Germinal center (tissue), 1 donor: ENCODE results near the gene MRFAP1L1.
"Not testable (repeated sequence)": the region's sequence is repeated elsewhere in the genome, so short reads cannot be mapped to it uniquely, and the experiment has no call there.

Experiments
- DNase-seq: peaks from one replicate; pipeline ENCODE4 v3.0.0; 2012; ENCODE audit warnings: mixed read lengths, low spot score

The MRFAP1L1 gene

GRCh38 chr4:6709230-6710114 lies at the start of gene MRFAP1L1:
Gene MRFAP1L1, minus strand, starts transcription at chr4:6709865. Its CDS starts 236 bp downstream, at chr4:6709629.
- DNase-seq = peak; percentile 95

GRCh38 chr4:6758728-6759127 lies 49.1 kb upstream of the MRFAP1L1 start:
- DNase-seq = no peak

- DNase-seq = not testable (repeated sequence)
These were observed 46.7 kb upstream of the MRFAP1L1 start for GRCh38 chr4:6756345-6756744.

- DNase-seq = no peak
These were observed 45.6 kb upstream of the MRFAP1L1 start for GRCh38 chr4:6755088-6755753.

- DNase-seq = no peak
These were observed 44.9 kb upstream of the MRFAP1L1 start for GRCh38 chr4:6754481-6755087.

- DNase-seq = no peak
These were observed 44.2 kb upstream of the MRFAP1L1 start for GRCh38 chr4:6753891-6754290.

- DNase-seq = no peak
These were observed 43.5 kb upstream of the MRFAP1L1 start for GRCh38 chr4:6753103-6753560.

GRCh38 chr4:6752486-6752829 lies 42.8 kb upstream of the MRFAP1L1 start:
- no peak for DNase-seq

- no peak for DNase-seq
These were observed 42.2 kb upstream of the MRFAP1L1 start for GRCh38 chr4:6751611-6752485.

- DNase-seq = no peak
These were observed 40.9 kb upstream of the MRFAP1L1 start for GRCh38 chr4:6750286-6751221.

GRCh38 chr4:6749340-6750171 lies 39.9 kb upstream of the MRFAP1L1 start:
- DNase-seq = no peak

GRCh38 chr4:6748286-6748685 lies 38.6 kb upstream of the MRFAP1L1 start:
- DNase-seq = no peak

GRCh38 chr4:6747294-6748051 lies 37.8 kb upstream of the MRFAP1L1 start:
- DNase-seq = no peak

- DNase-seq = no peak
These were observed 37.1 kb upstream of the MRFAP1L1 start for GRCh38 chr4:6746721-6747293.

GRCh38 chr4:6742989-6743388 lies 33.3 kb upstream of the MRFAP1L1 start:
- no peak for DNase-seq

- no peak for DNase-seq
These were observed 32.8 kb upstream of the MRFAP1L1 start for GRCh38 chr4:6742507-6742906.

- no peak for DNase-seq
These were observed 30.7 kb upstream of the MRFAP1L1 start for GRCh38 chr4:6740347-6740746.

- no peak for DNase-seq
These were observed 30.3 kb upstream of the MRFAP1L1 start for GRCh38 chr4:6739920-6740319.
